ENCODE results near the gene ASXL2. TPM values are rescaled to one million over a fixed set of nuclear protein-coding genes. Genes with fewer than 3 reads are reported as not detected.
"Not testable (repeated sequence)": the region's sequence is repeated elsewhere in the genome, so short reads cannot be mapped to it uniquely, and the experiment has no call there.

The ASXL2 gene
- total RNA-seq, 4 donors from 2014 or later, result 22.9 to 27.6 (median 23.5) TPM

GRCh38 chr2:25707927-25708590 is 170.2 kb downstream of the ASXL2 start:
- Histone ChIP-seq H3K27me3 (no peaks in the 10 kb centered on the region), H3K4me3 (no peak overlapping the region), H3K4me1 (no peaks in the 10 kb centered on the region), H3K27ac (no peak overlapping the region), H3K36me3 (no peaks in the 10 kb centered on the region), H3K9me3 (no peaks in the 10 kb centered on the region)
- peak in 1 of 2 donors; percentile 13 for DNase-seq (ENCODE audit: low spot score in 2 of 2)
- WGBS, result 72% methylated on average over 5 of the region's 5 CpGs
- TF ChIP-seq POLR2A (IDR thresholded peaks at IDR 0.05), result no peak
- TF ChIP-seq POLR2AphosphoS5 (IDR thresholded peaks at IDR 0.05), result no peak
- TF ChIP-seq, protein P1, sequence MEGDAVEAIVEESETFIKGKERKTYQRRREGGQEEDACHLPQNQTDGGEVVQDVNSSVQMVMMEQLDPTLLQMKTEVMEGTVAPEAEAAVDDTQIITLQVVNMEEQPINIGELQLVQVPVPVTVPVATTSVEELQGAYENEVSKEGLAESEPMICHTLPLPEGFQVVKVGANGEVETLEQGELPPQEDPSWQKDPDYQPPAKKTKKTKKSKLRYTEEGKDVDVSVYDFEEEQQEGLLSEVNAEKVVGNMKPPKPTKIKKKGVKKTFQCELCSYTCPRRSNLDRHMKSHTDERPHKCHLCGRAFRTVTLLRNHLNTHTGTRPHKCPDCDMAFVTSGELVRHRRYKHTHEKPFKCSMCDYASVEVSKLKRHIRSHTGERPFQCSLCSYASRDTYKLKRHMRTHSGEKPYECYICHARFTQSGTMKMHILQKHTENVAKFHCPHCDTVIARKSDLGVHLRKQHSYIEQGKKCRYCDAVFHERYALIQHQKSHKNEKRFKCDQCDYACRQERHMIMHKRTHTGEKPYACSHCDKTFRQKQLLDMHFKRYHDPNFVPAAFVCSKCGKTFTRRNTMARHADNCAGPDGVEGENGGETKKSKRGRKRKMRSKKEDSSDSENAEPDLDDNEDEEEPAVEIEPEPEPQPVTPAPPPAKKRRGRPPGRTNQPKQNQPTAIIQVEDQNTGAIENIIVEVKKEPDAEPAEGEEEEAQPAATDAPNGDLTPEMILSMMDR (IDR thresholded peaks at IDR 0.05), result no peak
- TF ChIP-seq EP300 (IDR thresholded peaks at IDR 0.05), result no peak

DNA sequence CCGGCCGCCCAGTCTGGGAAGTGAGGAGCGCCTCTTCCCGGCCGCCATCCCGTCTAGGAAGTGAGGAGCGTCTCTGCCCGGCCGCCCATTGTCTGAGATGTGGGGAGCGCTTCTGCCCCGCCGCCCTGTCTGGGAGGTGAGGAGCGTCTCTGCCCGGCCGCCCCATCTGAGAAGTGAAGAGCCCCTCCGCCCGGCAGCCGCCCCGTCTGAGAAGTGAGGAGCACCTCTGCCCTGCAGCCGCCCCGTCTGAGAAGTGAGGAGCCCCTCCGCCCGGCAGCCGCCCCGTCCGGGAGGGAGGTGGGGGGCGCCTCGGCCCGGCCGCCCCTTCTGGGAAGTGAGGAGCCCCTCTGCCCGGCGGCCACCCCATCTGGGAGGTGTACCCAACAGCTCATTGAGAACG is 172.7 kb downstream of the ASXL2 start:
- not testable (repeated sequence) for H3K4me1 ChIP-seq, H3K9me3 ChIP-seq, H3K4me3 ChIP-seq, H3K36me3 ChIP-seq, H3K27me3 ChIP-seq, H3K27ac ChIP-seq
- peak in 1 of 2 donors; percentile 54 for DNase-seq (ENCODE audit: low spot score in 2 of 2)
- WGBS, result 96% methylated on average over 22 of the region's 33 CpGs

- no peaks in the 10 kb centered on the region for H3K36me3 ChIP-seq
- 92% methylated on average over 9 of the region's 9 CpGs for WGBS
These were observed 176.5 kb downstream of the ASXL2 start for GRCh38 chr2:25701801-25702200.

DNA sequence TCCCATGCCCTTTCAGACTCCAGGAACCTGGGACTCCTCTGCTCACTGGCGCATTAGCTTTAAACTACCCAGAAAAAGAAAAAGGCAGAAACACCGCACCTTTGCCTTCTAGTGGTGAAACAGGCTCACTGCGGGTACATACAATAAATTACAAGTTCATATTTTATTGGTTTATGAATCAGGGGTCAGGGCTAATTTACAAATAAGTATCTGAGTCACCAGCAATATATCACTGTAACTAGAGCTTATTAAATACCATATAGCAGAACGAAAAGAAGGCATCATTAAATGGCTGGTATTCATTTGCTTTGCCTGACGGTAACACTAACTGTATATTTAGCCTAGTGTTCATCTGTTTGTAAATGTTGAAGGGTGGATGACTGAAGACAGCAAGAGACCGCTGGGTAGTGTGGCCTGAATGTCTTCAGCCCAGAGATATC is 178.0 kb downstream of the ASXL2 start:
- peak in 1 of 2 donors; percentile 29 for DNase-seq (ENCODE audit: low spot score in 2 of 2)
- no peak overlapping the region for H3K4me3 ChIP-seq
- no peaks in the 10 kb centered on the region for H3K36me3 ChIP-seq
- no peak for TF ChIP-seq POLR2AphosphoS5 (IDR thresholded peaks at IDR 0.05)
- TF ChIP-seq, protein P1 (IDR thresholded peaks at IDR 0.05), result peak; percentile 46 to 69
- no peak for TF ChIP-seq POLR2A (IDR thresholded peaks at IDR 0.05)
- TF ChIP-seq EP300 (IDR thresholded peaks at IDR 0.05), result no peak
- H3K27ac ChIP-seq, result no peak overlapping the region
- H3K9me3 ChIP-seq, result no peaks in the 10 kb centered on the region
- WGBS, result 30% methylated on average over 6 of the region's 6 CpGs
- H3K4me1 ChIP-seq, result peaks cover 2% of the 10 kb centered on the region
- H3K27me3 ChIP-seq, result no peaks in the 10 kb centered on the region

More at GRCh38 chr2:25701801-25702200, 176.5 kb downstream of the ASXL2 start:
- DNase-seq (ENCODE audit: low spot score in 2 of 2), result peak in 1 of 2 donors; percentile 29
- H3K4me1 ChIP-seq, result peaks cover 2% of the 10 kb centered on the region
- H3K4me3 ChIP-seq, result no peak overlapping the region
- TF ChIP-seq, protein P1 (IDR thresholded peaks at IDR 0.05), result no peak
- TF ChIP-seq POLR2AphosphoS5 (IDR thresholded peaks at IDR 0.05) (no peak), EP300 (IDR thresholded peaks at IDR 0.05) (no peak), POLR2A (IDR thresholded peaks at IDR 0.05) (no peak)
- no peak overlapping the region for H3K27ac ChIP-seq
- H3K27me3 ChIP-seq, result no peaks in the 10 kb centered on the region
- H3K9me3 ChIP-seq, result no peaks in the 10 kb centered on the region

DNA sequence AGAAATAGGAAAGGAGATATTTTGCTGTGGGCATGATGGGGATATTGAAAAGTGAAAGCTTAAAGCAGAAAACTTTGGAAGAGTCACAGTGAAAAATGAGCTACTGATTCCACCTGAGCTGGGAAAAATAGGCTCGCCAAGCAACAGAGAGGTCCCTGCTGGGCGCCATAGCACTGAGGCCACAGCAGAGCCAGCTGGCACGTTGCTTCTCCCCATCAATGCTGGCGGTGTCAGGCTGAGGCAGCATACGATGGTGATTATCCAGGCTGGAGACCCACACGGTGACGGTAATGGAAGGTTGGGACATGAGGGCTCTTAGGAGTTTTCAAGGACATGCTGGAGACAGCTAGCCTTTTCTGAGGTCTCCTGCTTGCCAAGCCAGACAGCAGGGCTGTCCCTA is 179.1 kb downstream of the ASXL2 start:
- H3K4me3 ChIP-seq, result no peak overlapping the region
- no peaks in the 10 kb centered on the region for H3K36me3 ChIP-seq
- no peaks in the 10 kb centered on the region for H3K27me3 ChIP-seq
- 70% methylated on average over 7 of the region's 7 CpGs for WGBS
- peaks cover 2% of the 10 kb centered on the region for H3K4me1 ChIP-seq
- TF ChIP-seq EP300 (IDR thresholded peaks at IDR 0.05), result no peak
- TF ChIP-seq, protein P1 (IDR thresholded peaks at IDR 0.05), result no peak
- no peak for TF ChIP-seq POLR2A (IDR thresholded peaks at IDR 0.05)
- no peak for TF ChIP-seq POLR2AphosphoS5 (IDR thresholded peaks at IDR 0.05)
- no peaks in the 10 kb centered on the region for H3K9me3 ChIP-seq
- no peak overlapping the region for H3K27ac ChIP-seq
- peak in 1 of 2 donors; percentile 13 for DNase-seq (ENCODE audit: low spot score in 2 of 2)

Measured in suprapubic skin (tissue), 4 donors.